Mucosa of rectum (tissue), 2 donors: ENCODE measurements around the gene CR1.
"Not testable (repeated sequence)": the region's sequence is repeated elsewhere in the genome, so short reads cannot be mapped to it uniquely, and the experiment has no call there.

Experiments
- H3K27ac ChIP-seq, 2 donors: one replicate each; pipeline ENCODE4 v1.7.0; 2013; ENCODE audit warnings: inconsistent platforms in 2 of 2, low read depth in 2 of 2, low read length in 2 of 2
- H3K27me3 ChIP-seq, 2 donors: one replicate each; pipeline ENCODE4 v1.7.0; 2013; ENCODE audit warnings: low read length in 2 of 2; ENCODE audit not compliant: control insufficient read depth in 2 of 2, insufficient read depth in 2 of 2
- H3K36me3 ChIP-seq, 2 donors: one replicate each; pipeline ENCODE4 v1.7.0; 2013; ENCODE audit warnings: low read length in 2 of 2; ENCODE audit not compliant: control insufficient read depth in 2 of 2, insufficient read depth in 2 of 2
- H3K4me1 ChIP-seq, 2 donors: one replicate each; pipeline ENCODE4 v1.7.0; 2013; ENCODE audit warnings: low read length in 2 of 2, mild to moderate bottlenecking in 1 of 2; ENCODE audit not compliant: control insufficient read depth in 2 of 2, insufficient read depth in 2 of 2
- H3K4me3 ChIP-seq, 2 donors: one replicate each; pipeline ENCODE4 v1.7.0; 2013; ENCODE audit warnings: low read length in 2 of 2
- H3K9ac ChIP-seq, 2 donors: one replicate each; pipeline ENCODE4 v1.7.0; 2013; ENCODE audit warnings: low read length in 2 of 2, low read depth in 1 of 2, mild to moderate bottlenecking in 1 of 2
- H3K9me3 ChIP-seq, 2 donors: one replicate each; pipeline ENCODE4 v1.7.0; 2013; ENCODE audit warnings: low read length in 2 of 2; ENCODE audit not compliant: control insufficient read depth in 2 of 2
- donor health status: healthy.
- donor health status: Normal muscosa, but diverticular disease.

CR1 gene

GRCh38 chr1:207463571-207463970 lies 32.4 kb upstream of the CR1 start:
- H3K9me3 ChIP-seq: no peaks in the 10 kb centered on the region
- H3K27ac ChIP-seq: no peak overlapping the region
- no peaks in the 10 kb centered on the region for H3K4me1 ChIP-seq
- H3K9ac ChIP-seq: no peak overlapping the region
- no peak overlapping the region for H3K4me3 ChIP-seq
- no peaks in the 10 kb centered on the region for H3K27me3 ChIP-seq
- no peaks in the 10 kb centered on the region for H3K36me3 ChIP-seq

- Histone ChIP-seq H3K27me3 (peaks cover 0 to 2% of the 10 kb centered on the region in 2 donors), H3K4me3 (no peak overlapping the region), H3K9ac (no peak overlapping the region), H3K36me3 (no peaks in the 10 kb centered on the region), H3K27ac (no peak overlapping the region), H3K9me3 (no peaks in the 10 kb centered on the region), H3K4me1 (no peaks in the 10 kb centered on the region)
Observed at GRCh38 chr1:207470927-207471326, 25.0 kb upstream of the CR1 start.

- no peaks in the 10 kb centered on the region for H3K9me3 ChIP-seq
- no peak overlapping the region for H3K9ac ChIP-seq
- no peak overlapping the region for H3K4me3 ChIP-seq
- H3K27me3 ChIP-seq: peaks cover 0 to 2% of the 10 kb centered on the region in 2 donors
- no peaks in the 10 kb centered on the region for H3K4me1 ChIP-seq
- no peaks in the 10 kb centered on the region for H3K36me3 ChIP-seq
- H3K27ac ChIP-seq: no peak overlapping the region
Observed at GRCh38 chr1:207474210-207474609, 21.7 kb upstream of the CR1 start.

- no peaks in the 10 kb centered on the region for H3K9me3 ChIP-seq
- H3K27me3 ChIP-seq: peaks cover 0 to under 1% of the 10 kb centered on the region in 2 donors
- no peaks in the 10 kb centered on the region for H3K36me3 ChIP-seq
- H3K4me3 ChIP-seq: no peak overlapping the region
- H3K9ac ChIP-seq: no peak overlapping the region
- no peak overlapping the region for H3K27ac ChIP-seq
- no peaks in the 10 kb centered on the region for H3K4me1 ChIP-seq
Observed at GRCh38 chr1:207486198-207486597, 9.8 kb upstream of the CR1 start.

- H3K4me1 ChIP-seq: no peaks in the 10 kb centered on the region
- peaks cover 0 to 4% of the 10 kb centered on the region in 2 donors for H3K27me3 ChIP-seq
- H3K27ac ChIP-seq: no peak overlapping the region
- H3K36me3 ChIP-seq: no peaks in the 10 kb centered on the region
- H3K4me3 ChIP-seq: no peak overlapping the region
- no peak overlapping the region for H3K9ac ChIP-seq
- H3K9me3 ChIP-seq: no peaks in the 10 kb centered on the region
Observed at GRCh38 chr1:207487636-207488035, 8.3 kb upstream of the CR1 start.

- no peaks in the 10 kb centered on the region for H3K9me3 ChIP-seq
- H3K27me3 ChIP-seq: peaks cover 23 to 24% of the 10 kb centered on the region in 2 donors
- H3K4me3 ChIP-seq: no peak overlapping the region
- H3K9ac ChIP-seq: no peak overlapping the region
- no peaks in the 10 kb centered on the region for H3K36me3 ChIP-seq
- H3K27ac ChIP-seq: no peak overlapping the region
- H3K4me1 ChIP-seq: no peaks in the 10 kb centered on the region
Observed at GRCh38 chr1:207493212-207493611, 2.7 kb upstream of the CR1 start.

- H3K9me3 ChIP-seq: no peaks in the 10 kb centered on the region
- peaks cover 24% of the 10 kb centered on the region in 2 donors for H3K27me3 ChIP-seq
- H3K9ac ChIP-seq: no peak overlapping the region
- H3K36me3 ChIP-seq: no peaks in the 10 kb centered on the region
- no peak overlapping the region for H3K4me3 ChIP-seq
- no peak overlapping the region for H3K27ac ChIP-seq
- H3K4me1 ChIP-seq: no peaks in the 10 kb centered on the region
Observed at GRCh38 chr1:207494171-207494570, 1.8 kb upstream of the CR1 start.

- not testable (repeated sequence) for H3K27ac ChIP-seq, H3K36me3 ChIP-seq, H3K4me3 ChIP-seq, H3K9me3 ChIP-seq, H3K4me1 ChIP-seq, H3K9ac ChIP-seq
- peaks cover 24 to 27% of the 10 kb centered on the region in 2 donors for H3K27me3 ChIP-seq
Observed at GRCh38 chr1:207495281-207495680, 676 bp upstream of the CR1 start.

GRCh38 chr1:207497941-207498340 lies 2.0 kb downstream of the CR1 start:
- peaks cover 27 to 34% of the 10 kb centered on the region in 2 donors for H3K27me3 ChIP-seq
- H3K27ac ChIP-seq: no peak overlapping the region
- no peaks in the 10 kb centered on the region for H3K4me1 ChIP-seq
- H3K4me3 ChIP-seq: no peak overlapping the region
- H3K36me3 ChIP-seq: no peaks in the 10 kb centered on the region
- no peaks in the 10 kb centered on the region for H3K9me3 ChIP-seq
- H3K9ac ChIP-seq: no peak overlapping the region

- no peak overlapping the region for H3K4me3 ChIP-seq
- H3K27me3 ChIP-seq: peaks cover 22 to 26% of the 10 kb centered on the region in 2 donors
- H3K9me3 ChIP-seq: no peaks in the 10 kb centered on the region
- no peaks in the 10 kb centered on the region for H3K36me3 ChIP-seq
- H3K4me1 ChIP-seq: no peaks in the 10 kb centered on the region
- no peak overlapping the region for H3K27ac ChIP-seq
- H3K9ac ChIP-seq: no peak overlapping the region
Observed at GRCh38 chr1:207499573-207499972, 3.6 kb downstream of the CR1 start.

- H3K27me3 ChIP-seq: peaks cover 22 to 24% of the 10 kb centered on the region in 2 donors
- H3K9me3 ChIP-seq: no peaks in the 10 kb centered on the region
- H3K4me1 ChIP-seq: no peaks in the 10 kb centered on the region
- H3K36me3 ChIP-seq: no peaks in the 10 kb centered on the region
- no peak overlapping the region for H3K9ac ChIP-seq
- no peak overlapping the region for H3K4me3 ChIP-seq
- no peak overlapping the region for H3K27ac ChIP-seq
Observed at GRCh38 chr1:207500306-207500705, 4.3 kb downstream of the CR1 start.
